SU-DHL-6 (cell line): ENCODE results near the gene RNF4.
"Not testable (repeated sequence)": the region's sequence is repeated elsewhere in the genome, so short reads cannot be mapped to it uniquely, and the experiment has no call there.

Experiments
- CTCF ChIP-seq: fragments of 200-600 bp; sonication (generic); IDR thresholded peaks from one replicate; pipeline ENCODE4 v1.5.1; 2017; ENCODE audit warnings: antibody characterized with exemption, mild to moderate bottlenecking, low read length, moderate library complexity; ENCODE audit not compliant: insufficient read depth, poor library complexity, severe bottlenecking
- EZH2phosphoT487 ChIP-seq: fragments of 200-600 bp; sonication (generic), shearing (Covaris generic); conservative IDR thresholded peaks from 2 replicates; pipeline ENCODE4 v1.6.1; 2018; ENCODE audit warnings: mild to moderate bottlenecking, antibody characterized with exemption, low read length, moderate library complexity, mixed read lengths

- not testable (repeated sequence) for TF ChIP-seq EZH2phosphoT487, CTCF
Observed at GRCh38 chr4:2543580-2544191, 74.8 kb downstream of the RNF4 start.
